ENCODE data around the gene TRMT44.
A peak's percentile ranks its signal among the peaks of the same experiment; 100 is the strongest.
"Not testable (repeated sequence)": the region's sequence is repeated elsewhere in the genome, so short reads cannot be mapped to it uniquely, and the experiment has no call there.

TRMT44 gene

DNA sequence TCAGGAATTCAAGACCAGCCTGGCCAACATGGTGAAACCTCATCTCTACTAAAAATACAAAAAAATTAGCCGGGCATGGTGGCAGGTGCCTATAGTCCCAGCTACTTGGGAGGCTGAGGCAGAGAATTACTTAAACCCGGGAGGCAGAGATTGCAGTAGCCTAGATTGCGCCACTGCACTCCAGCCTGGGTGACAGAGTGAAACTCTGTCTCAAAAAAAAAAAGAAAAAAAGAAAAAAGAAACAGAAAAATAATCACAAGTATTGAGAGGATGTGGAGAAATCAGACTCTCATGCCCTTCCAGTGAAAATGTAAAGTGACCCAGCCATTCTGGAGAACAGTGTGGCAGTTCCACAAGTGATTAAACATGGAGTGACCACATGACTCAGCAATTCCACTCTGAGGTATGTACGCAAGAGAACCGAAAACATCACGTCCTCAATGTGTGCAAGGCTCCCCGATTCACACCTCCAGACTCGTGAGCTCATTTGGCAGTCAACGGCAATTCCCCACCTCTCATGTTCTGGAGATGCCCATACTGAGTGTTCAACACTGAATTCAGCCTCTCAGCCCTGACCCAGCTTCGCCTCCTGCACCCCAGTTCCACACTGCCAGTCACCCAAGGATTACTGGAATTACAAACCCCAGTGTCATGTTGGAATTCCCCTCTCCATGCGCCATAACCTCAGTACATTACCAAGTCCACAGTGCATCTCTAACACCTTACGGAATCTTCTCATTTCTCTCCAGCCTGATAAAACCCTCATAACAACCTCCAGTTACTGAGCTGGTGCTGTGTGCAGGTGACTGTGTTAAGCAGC is 21.1 kb upstream of the TRMT44 start:
- ChIA-PET CTCF (interaction anchor here (0.9 to 7.1 kb wide), 11 partner anchors 9 to 243 kb away, joined by 3 to 48 read pairs (median 4); no protein-coding TSS in a partner anchor), POLR2A (interaction anchor here (1.0 kb wide), 1 partner anchor 9 kb away, joined by 3 read pairs; no protein-coding TSS in a partner anchor)
- TF ChIP-seq, protein P1, sequence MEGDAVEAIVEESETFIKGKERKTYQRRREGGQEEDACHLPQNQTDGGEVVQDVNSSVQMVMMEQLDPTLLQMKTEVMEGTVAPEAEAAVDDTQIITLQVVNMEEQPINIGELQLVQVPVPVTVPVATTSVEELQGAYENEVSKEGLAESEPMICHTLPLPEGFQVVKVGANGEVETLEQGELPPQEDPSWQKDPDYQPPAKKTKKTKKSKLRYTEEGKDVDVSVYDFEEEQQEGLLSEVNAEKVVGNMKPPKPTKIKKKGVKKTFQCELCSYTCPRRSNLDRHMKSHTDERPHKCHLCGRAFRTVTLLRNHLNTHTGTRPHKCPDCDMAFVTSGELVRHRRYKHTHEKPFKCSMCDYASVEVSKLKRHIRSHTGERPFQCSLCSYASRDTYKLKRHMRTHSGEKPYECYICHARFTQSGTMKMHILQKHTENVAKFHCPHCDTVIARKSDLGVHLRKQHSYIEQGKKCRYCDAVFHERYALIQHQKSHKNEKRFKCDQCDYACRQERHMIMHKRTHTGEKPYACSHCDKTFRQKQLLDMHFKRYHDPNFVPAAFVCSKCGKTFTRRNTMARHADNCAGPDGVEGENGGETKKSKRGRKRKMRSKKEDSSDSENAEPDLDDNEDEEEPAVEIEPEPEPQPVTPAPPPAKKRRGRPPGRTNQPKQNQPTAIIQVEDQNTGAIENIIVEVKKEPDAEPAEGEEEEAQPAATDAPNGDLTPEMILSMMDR (IDR thresholded peaks at IDR 0.05; ENCODE audit: control extremely low read depth, extremely low read depth, low read depth, missing control alignments) = no peak
- peak; percentile 73 for DNase-seq (ENCODE audit: extremely low spot score)

DNA sequence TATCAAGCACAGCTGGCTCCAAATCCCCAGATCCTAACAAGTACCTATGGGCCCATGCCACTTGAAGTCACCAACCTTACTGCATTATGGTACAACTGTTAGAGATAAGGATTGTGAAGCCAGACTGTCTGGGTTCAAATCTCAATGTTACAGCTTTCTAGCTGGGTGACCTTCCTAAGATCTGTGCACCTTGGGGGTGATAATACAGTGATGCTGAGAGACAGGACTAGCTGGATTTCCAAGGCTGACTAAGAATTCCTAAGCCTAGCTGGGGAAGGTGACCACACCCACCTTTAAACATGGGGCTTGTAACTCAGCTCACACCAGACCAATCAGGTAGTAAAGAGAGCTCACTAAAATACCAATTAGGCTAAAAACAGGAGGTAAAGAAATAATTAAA is 20.4 kb upstream of the TRMT44 start:
- DNase-seq (ENCODE audit: extremely low spot score) = not testable (repeated sequence)

DNA sequence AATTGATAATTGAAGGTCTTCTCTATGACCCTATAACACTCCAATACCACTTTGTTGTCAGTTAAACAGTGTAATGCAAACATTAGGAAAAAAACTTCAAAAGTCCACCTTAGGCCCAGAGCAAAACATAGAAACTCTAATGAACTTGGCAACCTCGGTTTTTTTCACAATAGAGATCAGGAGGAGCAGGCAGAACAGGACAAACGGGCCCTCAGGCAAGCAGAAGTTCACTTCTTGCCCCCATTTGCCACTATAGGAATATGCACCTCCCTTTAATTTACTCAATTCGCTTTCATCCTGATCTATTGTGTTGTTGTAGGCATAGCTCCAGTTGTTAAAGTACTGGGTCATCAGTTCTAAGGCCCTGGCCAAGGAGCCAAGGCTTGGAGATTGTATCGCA is 18.2 kb upstream of the TRMT44 start:
- ChIA-PET POLR2A (no interaction called here), CTCF (no interaction called here)
- TF ChIP-seq, protein P1 (IDR thresholded peaks at IDR 0.05; ENCODE audit: control extremely low read depth, extremely low read depth, low read depth, missing control alignments) = no peak
- DNase-seq (ENCODE audit: extremely low spot score) = no peak

More for the DNA sequence above, 20.4 kb upstream of the TRMT44 start:
- POLR2A ChIA-PET = not testable (repeated sequence)
- CTCF ChIA-PET = interaction anchor here (0.9 to 7.1 kb wide), 11 partner anchors 9 to 244 kb away, joined by 3 to 48 read pairs (median 4); no protein-coding TSS in a partner anchor

DNA sequence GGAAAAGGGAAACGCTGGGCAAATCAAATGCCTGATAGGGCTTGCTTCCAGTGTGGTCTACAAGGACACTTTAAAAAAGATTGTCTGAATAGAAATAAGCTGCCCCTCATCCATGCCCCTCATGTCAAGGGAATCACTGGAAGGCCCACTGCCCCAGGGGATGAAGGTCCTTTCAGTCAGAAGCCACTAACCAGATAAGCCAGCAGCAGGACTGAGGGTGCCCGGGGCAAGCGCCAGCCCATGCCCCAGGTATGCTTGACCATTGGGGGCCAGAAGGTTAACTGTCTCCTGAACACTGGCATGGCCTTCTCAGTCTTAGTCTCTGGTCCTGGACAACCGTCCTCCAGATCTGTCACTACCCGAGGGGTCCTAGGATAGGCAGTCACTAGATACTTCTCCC is 17.8 kb upstream of the TRMT44 start:
- TF ChIP-seq, protein P1 (IDR thresholded peaks at IDR 0.05; ENCODE audit: control extremely low read depth, extremely low read depth, low read depth, missing control alignments) = no peak
- POLR2A ChIA-PET = no interaction called here

DNA sequence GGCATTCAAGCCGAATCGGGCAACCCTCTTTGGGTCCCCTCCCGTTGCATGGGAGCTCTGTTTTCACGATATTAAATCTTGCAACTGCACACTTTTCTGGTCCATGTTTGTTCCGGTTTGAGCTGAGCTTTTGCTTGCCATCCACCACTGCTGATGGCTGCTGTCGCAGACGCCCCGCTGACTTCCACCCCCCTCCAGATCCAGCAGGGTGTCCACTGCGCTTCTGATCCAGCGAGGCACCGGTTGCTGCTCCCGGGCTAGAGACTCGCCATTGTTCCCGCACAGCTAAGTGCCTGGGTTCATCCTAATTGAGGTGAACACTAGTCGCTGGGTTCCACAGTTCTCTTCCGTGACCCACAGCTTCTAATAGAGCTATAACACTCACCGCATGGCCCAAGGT is 13.3 kb upstream of the TRMT44 start:
- ChIA-PET POLR2A (interaction anchor here (0.8 kb wide), 1 partner anchor 35 kb away, joined by 3 read pairs; no protein-coding TSS in a partner anchor), CTCF (interaction anchor here (0.8 to 2.0 kb wide), 8 partner anchors 8 to 185 kb away, joined by 3 to 8 read pairs (median 4); no protein-coding TSS in a partner anchor)
- DNase-seq (ENCODE audit: extremely low spot score) = peak; percentile 1
- TF ChIP-seq, protein P1 (IDR thresholded peaks at IDR 0.05; ENCODE audit: control extremely low read depth, extremely low read depth, low read depth, missing control alignments) = no peak

More for the DNA sequence above, 17.8 kb upstream of the TRMT44 start:
- DNase-seq (ENCODE audit: extremely low spot score) = no peak
- CTCF ChIA-PET = no interaction called here

DNA sequence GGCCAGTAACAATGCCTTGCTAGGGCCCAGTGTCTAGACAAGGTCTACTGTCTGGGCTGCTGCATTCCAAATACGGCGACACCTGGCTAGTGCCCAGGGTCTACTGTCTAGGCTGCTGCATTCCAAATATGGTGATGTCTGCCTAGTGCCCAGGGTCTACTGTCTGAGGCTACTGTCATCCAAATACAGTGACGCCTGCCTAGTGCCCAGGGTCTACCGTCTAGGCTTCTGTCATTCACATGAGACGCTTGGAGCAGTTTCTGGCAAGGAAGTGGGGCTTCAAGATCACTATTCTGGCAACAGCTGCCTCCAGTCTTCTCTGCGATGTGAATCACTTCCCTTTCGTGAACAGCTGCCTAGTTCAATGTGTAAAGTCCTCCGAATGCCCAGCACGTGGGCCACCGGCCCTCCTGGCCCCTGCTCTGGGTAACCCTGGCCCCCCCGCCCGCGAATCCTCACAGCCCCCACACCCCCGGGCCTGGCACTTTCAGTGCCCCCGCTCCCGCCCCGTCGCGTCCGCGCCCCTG is 12.8 kb upstream of the TRMT44 start:
- peak; percentile 49 for DNase-seq (ENCODE audit: extremely low spot score)
- TF ChIP-seq, protein P1 (IDR thresholded peaks at IDR 0.05; ENCODE audit: control extremely low read depth, extremely low read depth, low read depth, missing control alignments) = no peak
- POLR2A ChIA-PET = interaction anchor here (0.8 to 0.9 kb wide), 2 partner anchors 9 to 36 kb away, joined by 3 read pairs; no protein-coding TSS in a partner anchor
- CTCF ChIA-PET = interaction anchor here (0.9 to 2.0 kb wide), 10 partner anchors 8 to 251 kb away, joined by 3 to 8 read pairs (median 3); no protein-coding TSS in a partner anchor

Measured in GM10248 (cell line).